MCF 10A (cell line): ENCODE data around the gene BICD2. TPM values are rescaled to one million over a fixed set of nuclear protein-coding genes. Genes with fewer than 3 reads are reported as not detected.

Source experiments
- BruUV-seq: library from RNA; stranded (reverse); fragments of 400-500 nt; replicated peaks from 2 replicates; lab custom pipeline; 2021; lab: Mats Ljungman, UMichigan
- CTCF ChIA-PET: fragments of 300-600 bp; sonication (Branson Sonifier 250); formaldehyde crosslinking; extraction: SDS; loops from one replicate; lab custom pipeline; 2021; ENCODE audit warnings: antibody characterized with exemption, inconsistent platforms; lab: Yijun Ruan, JAX
- POLR2A ChIA-PET: fragments of 300-600, 350-650 bp; sonication (Branson Sonifier 250); formaldehyde crosslinking; extraction: SDS; loops from one replicate; lab custom pipeline; 2020; ENCODE audit warnings: antibody characterized with exemption, inconsistent platforms; lab: Yijun Ruan, JAX
- DNase-seq: peaks from one replicate; pipeline ENCODE4 v3.0.0-alpha.2; 2018; ENCODE audit not compliant: unreplicated experiment
- H3K27ac Mint-ChIP-seq: one replicate; pipeline ENCODE4 v1.8.0; 2022; ENCODE audit warnings: mild to moderate bottlenecking, low read depth, mixed read lengths; ENCODE audit not compliant: unreplicated experiment
- H3K27me3 Mint-ChIP-seq: one replicate; pipeline ENCODE4 v1.8.0; 2022; ENCODE audit warnings: mixed read lengths; ENCODE audit not compliant: insufficient read depth, unreplicated experiment
- H3K36me3 Mint-ChIP-seq: one replicate; pipeline ENCODE4 v1.8.0; 2022; ENCODE audit warnings: mild to moderate bottlenecking, moderate library complexity, mixed read lengths; ENCODE audit not compliant: insufficient read depth, unreplicated experiment
- H3K4me1 Mint-ChIP-seq: one replicate; pipeline ENCODE4 v1.8.0; 2022; ENCODE audit warnings: mixed read lengths; ENCODE audit not compliant: insufficient read depth, unreplicated experiment
- H3K4me3 Mint-ChIP-seq: one replicate; pipeline ENCODE4 v1.8.0; 2022; ENCODE audit warnings: mild to moderate bottlenecking, moderate library complexity, mixed read lengths; ENCODE audit not compliant: unreplicated experiment
- H3K9me3 Mint-ChIP-seq: one replicate; pipeline ENCODE4 v1.8.0; 2022; ENCODE audit warnings: mixed read lengths; ENCODE audit not compliant: unreplicated experiment
- CTCF ChIP-seq: fragments of 200-600 bp; IDR thresholded peaks from one replicate; pipeline ENCODE4 v1.8.0; 2022; ENCODE audit warnings: antibody characterized with exemption, mild to moderate bottlenecking; ENCODE audit not compliant: unreplicated experiment
- intact Hi-C: fragments of 100-400 bp; cut with micrococcal nuclease; formaldehyde crosslinking; loops from 2 replicates; pipeline ENCODE4 v1.14.1; 2022
- total RNA-seq: library from RNA; stranded (reverse); gene quantifications from 2 replicates; pipeline ENCODE4 v1.2.3, GENCODE V29; 2022

BICD2 gene
- total RNA-seq, 1 experiment from 2014 or later: 23.5 TPM

GRCh38 chr9:92738661-92739081 is 26.0 kb downstream of the BICD2 start:
- CTCF ChIA-PET: interaction anchor here (0.6 kb wide), 1 partner anchor 45 kb away, joined by 3 read pairs; no protein-coding TSS in a partner anchor
- DNase-seq: no peak
- H3K27ac Mint-ChIP-seq: peak overlapping the region; percentile 31
- POLR2A ChIA-PET: no interaction called here
- TF ChIP-seq CTCF: no peak
- H3K27me3 Mint-ChIP-seq: no peaks in the 10 kb centered on the region
- H3K9me3 Mint-ChIP-seq: peaks cover 6% of the 10 kb centered on the region
- H3K4me1 Mint-ChIP-seq: peaks cover 32% of the 10 kb centered on the region
- no TSS peak for BruUV-seq
- peaks cover 6% of the 10 kb centered on the region for H3K36me3 Mint-ChIP-seq
- H3K4me3 Mint-ChIP-seq: no peak overlapping the region
- intact Hi-C loops: no loop called here

GRCh38 chr9:92737611-92738299 is 26.9 kb downstream of the BICD2 start:
- POLR2A ChIA-PET: no interaction called here
- Mint-ChIP-seq H3K4me1 (peaks cover 32% of the 10 kb centered on the region), H3K27ac (no peak overlapping the region), H3K4me3 (no peak overlapping the region), H3K27me3 (no peaks in the 10 kb centered on the region), H3K36me3 (peaks cover 10% of the 10 kb centered on the region), H3K9me3 (peaks cover 4% of the 10 kb centered on the region)
- DNase-seq: no peak
- TF ChIP-seq CTCF: no peak
- CTCF ChIA-PET: interaction anchor here (0.6 to 2.5 kb wide), 2 partner anchors 22 to 46 kb away, joined by 3 to 10 read pairs; no protein-coding TSS in a partner anchor
- intact Hi-C loops: no loop called here
- BruUV-seq: no TSS peak

GRCh38 chr9:92737216-92737606 is 27.4 kb downstream of the BICD2 start:
- H3K4me3 Mint-ChIP-seq: no peak overlapping the region
- CTCF ChIA-PET: interaction anchor here (2.5 kb wide), 1 partner anchor 21 kb away, joined by 10 read pairs; no protein-coding TSS in a partner anchor

More at GRCh38 chr9:92737216-92737606, 27.4 kb downstream of the BICD2 start:
- TF ChIP-seq CTCF: no peak
- Mint-ChIP-seq H3K9me3 (no peaks in the 10 kb centered on the region), H3K27me3 (no peaks in the 10 kb centered on the region), H3K4me1 (peaks cover 27% of the 10 kb centered on the region), H3K36me3 (peaks cover 8% of the 10 kb centered on the region), H3K27ac (no peak overlapping the region)
- no TSS peak for BruUV-seq
- POLR2A ChIA-PET: no interaction called here
- intact Hi-C loops: no loop called here
- DNase-seq: no peak
